Stimulated activated CD8-positive, alpha-beta memory T cell treated with anti-CD3 and anti-CD28 coated beads, Interleukin-15, amount 100 ng/mL, for 4 hours (primary cell): ENCODE data around the gene MTURN.
"Not testable (repeated sequence)": the region's sequence is repeated elsewhere in the genome, so short reads cannot be mapped to it uniquely, and the experiment has no call there.

Source experiments
- DNase-seq, 2 donors: peaks; one replicate each; pipeline ENCODE4 v3.0.0-alpha.2; 2020; ENCODE audit warnings: low read depth in 2 of 2

The MTURN gene

GRCh38 chr7:30178748-30179436, 44.1 kb downstream of the MTURN start:
- DNase-seq, result no peak

- no peak for DNase-seq
Observed at GRCh38 chr7:30180718-30181117, 45.9 kb downstream of the MTURN start.

GRCh38 chr7:30181211-30181610, 46.4 kb downstream of the MTURN start:
- DNase-seq, result no peak

- DNase-seq, result no peak
Observed at GRCh38 chr7:30181736-30182522, 47.1 kb downstream of the MTURN start.

- no peak for DNase-seq
Observed at GRCh38 chr7:30182814-30183213, 48.0 kb downstream of the MTURN start.

GRCh38 chr7:30183749-30184369, 49.1 kb downstream of the MTURN start:
- no peak for DNase-seq

- DNase-seq, result no peak
Observed at GRCh38 chr7:30184791-30185487, 50.2 kb downstream of the MTURN start.

GRCh38 chr7:30185496-30185895, 50.7 kb downstream of the MTURN start:
- no peak for DNase-seq

GRCh38 chr7:30186725-30187124, 51.9 kb downstream of the MTURN start:
- DNase-seq, result no peak

GRCh38 chr7:30187513-30187912, 52.7 kb downstream of the MTURN start:
- DNase-seq, result no peak

- DNase-seq, result not testable (repeated sequence)
Observed at GRCh38 chr7:30188381-30188780, 53.6 kb downstream of the MTURN start.

GRCh38 chr7:30188811-30189210, 54.0 kb downstream of the MTURN start:
- DNase-seq, result no peak

- no peak for DNase-seq
Observed at GRCh38 chr7:30191809-30192208, 57.0 kb downstream of the MTURN start.

- DNase-seq, result no peak
Observed at GRCh38 chr7:30193336-30193943, 58.7 kb downstream of the MTURN start.

- no peak for DNase-seq
Observed at GRCh38 chr7:30196408-30196807, 61.6 kb downstream of the MTURN start.

GRCh38 chr7:30197438-30197837, 62.7 kb downstream of the MTURN start:
- DNase-seq, result no peak

- no peak for DNase-seq
Observed at GRCh38 chr7:30199271-30199670, 64.5 kb downstream of the MTURN start.

GRCh38 chr7:30200591-30200990, 65.8 kb downstream of the MTURN start:
- no peak for DNase-seq

- no peak for DNase-seq
Observed at GRCh38 chr7:30201161-30201666, 66.4 kb downstream of the MTURN start.

GRCh38 chr7:30201921-30202320, 67.1 kb downstream of the MTURN start:
- no peak for DNase-seq

- no peak for DNase-seq
Observed at GRCh38 chr7:30202671-30203070, 67.9 kb downstream of the MTURN start.

- DNase-seq, result no peak
Observed at GRCh38 chr7:30206491-30206890, 71.7 kb downstream of the MTURN start.
